Urothelium cell line (cell line): Measurements from ENCODE around the gene HMGB3.
A peak's percentile ranks its signal among the peaks of the same experiment; 100 is the strongest.
"Not testable (repeated sequence)": the region's sequence is repeated elsewhere in the genome, so short reads cannot be mapped to it uniquely, and the experiment has no call there.

ENCODE experiments used
- DNase-seq: peaks from one replicate; pipeline ENCODE4 v3.0.0; 2011; ENCODE audit warnings: low spot score, mixed read lengths
- FAIRE-seq: peaks from 2 replicates; lab custom pipeline; 2011; peaks lifted over from hg19 to GRCh38; lab: Jason Lieb, UNC

Gene HMGB3

GRCh38 chrX:150982788-150983520 lies at the start of gene HMGB3:
Gene HMGB3 (plus strand): TSS chrX:150983335. CDS start chrX:150985600, 2,265 bp downstream.
- FAIRE-seq = no peak
- peak; percentile 82 for DNase-seq

GRCh38 chrX:150933945-150934350 lies 49.2 kb upstream of the HMGB3 start:
- DNase-seq (no peak), FAIRE-seq (no peak)

- DNase-seq = peak; percentile 28
- no peak for FAIRE-seq
Observed at GRCh38 chrX:150934453-150934852, 48.7 kb upstream of the HMGB3 start.

- FAIRE-seq (no peak), DNase-seq (no peak)
Observed at GRCh38 chrX:150935467-150935866, 47.7 kb upstream of the HMGB3 start.

- DNase-seq (no peak), FAIRE-seq (no peak)
Observed at GRCh38 chrX:150936556-150936955, 46.6 kb upstream of the HMGB3 start.

- DNase-seq = no peak
- no peak for FAIRE-seq
Observed at GRCh38 chrX:150940844-150941495, 42.2 kb upstream of the HMGB3 start.

- no peak for FAIRE-seq
- DNase-seq = no peak
Observed at GRCh38 chrX:150941580-150941979, 41.6 kb upstream of the HMGB3 start.

- FAIRE-seq = no peak
- no peak for DNase-seq
Observed at GRCh38 chrX:150942942-150943594, 40.1 kb upstream of the HMGB3 start.

- DNase-seq = no peak
- FAIRE-seq = no peak
Observed at GRCh38 chrX:150944233-150944632, 38.9 kb upstream of the HMGB3 start.

- DNase-seq (no peak), FAIRE-seq (no peak)
Observed at GRCh38 chrX:150954951-150955350, 28.2 kb upstream of the HMGB3 start.

GRCh38 chrX:150955590-150955989 lies 27.5 kb upstream of the HMGB3 start:
- FAIRE-seq (no peak), DNase-seq (no peak)

GRCh38 chrX:150958177-150958576 lies 25.0 kb upstream of the HMGB3 start:
- DNase-seq (no peak), FAIRE-seq (no peak)

GRCh38 chrX:150959557-150959956 lies 23.6 kb upstream of the HMGB3 start:
- FAIRE-seq (no peak), DNase-seq (no peak)

GRCh38 chrX:150961631-150962030 lies 21.5 kb upstream of the HMGB3 start:
- DNase-seq = no peak
- FAIRE-seq = no peak

- not testable (repeated sequence) for FAIRE-seq, DNase-seq
Observed at GRCh38 chrX:150964416-150964815, 18.7 kb upstream of the HMGB3 start.

- FAIRE-seq (no peak), DNase-seq (no peak)
Observed at GRCh38 chrX:150966235-150966634, 16.9 kb upstream of the HMGB3 start.

- FAIRE-seq = no peak
- no peak for DNase-seq
Observed at GRCh38 chrX:150966742-150967141, 16.4 kb upstream of the HMGB3 start.

GRCh38 chrX:150967786-150968185 lies 15.3 kb upstream of the HMGB3 start:
- FAIRE-seq (no peak), DNase-seq (no peak)

GRCh38 chrX:150968862-150969720 lies 14.0 kb upstream of the HMGB3 start:
- DNase-seq (no peak), FAIRE-seq (no peak)

GRCh38 chrX:150972450-150972849 lies 10.7 kb upstream of the HMGB3 start:
- FAIRE-seq (no peak), DNase-seq (no peak)
